ENCODE data around the gene GAS7.
"Not testable (repeated sequence)": the region's sequence is repeated elsewhere in the genome, so short reads cannot be mapped to it uniquely, and the experiment has no call there.

GAS7 gene

DNA sequence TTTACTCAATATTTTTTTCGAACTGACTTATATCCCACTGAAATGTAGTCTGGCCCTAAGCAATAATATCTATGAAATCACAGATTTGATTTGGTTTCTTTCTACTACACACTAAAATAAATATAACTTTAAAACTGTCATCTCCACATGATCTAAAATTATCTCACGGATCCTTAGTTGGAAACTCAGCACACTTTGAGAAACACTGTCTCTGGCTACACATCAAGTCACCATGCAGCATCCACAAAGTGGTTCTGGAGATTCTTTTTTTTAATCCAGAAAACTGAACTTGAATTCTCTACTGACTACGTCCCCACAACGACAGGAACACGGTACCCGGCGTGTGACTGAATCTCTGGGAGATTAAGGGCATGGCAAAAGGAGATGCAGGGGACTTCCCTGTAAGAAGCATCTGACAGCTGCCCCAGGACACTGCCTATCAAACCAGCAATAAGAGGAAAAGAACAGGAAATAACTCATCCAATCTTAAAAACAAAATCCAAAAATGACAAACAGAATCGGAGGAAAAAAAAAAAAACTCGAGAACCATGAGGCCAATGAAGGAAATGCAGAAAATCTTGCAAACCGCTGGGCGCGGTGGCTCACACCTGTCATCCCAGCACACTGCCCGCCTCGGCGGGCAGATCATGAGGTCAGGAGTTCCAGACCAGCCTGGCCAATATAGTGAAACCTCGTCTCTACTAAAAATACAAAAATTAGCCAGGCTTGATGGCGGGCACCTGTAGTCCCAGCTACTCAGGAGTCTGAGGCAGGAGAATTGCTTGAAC, 152.3 kb downstream of the GAS7 start:
- no peak for DNase-seq

GRCh38 chr17:10042589-10043244, 155.7 kb downstream of the GAS7 start:
- no peak for DNase-seq

DNA sequence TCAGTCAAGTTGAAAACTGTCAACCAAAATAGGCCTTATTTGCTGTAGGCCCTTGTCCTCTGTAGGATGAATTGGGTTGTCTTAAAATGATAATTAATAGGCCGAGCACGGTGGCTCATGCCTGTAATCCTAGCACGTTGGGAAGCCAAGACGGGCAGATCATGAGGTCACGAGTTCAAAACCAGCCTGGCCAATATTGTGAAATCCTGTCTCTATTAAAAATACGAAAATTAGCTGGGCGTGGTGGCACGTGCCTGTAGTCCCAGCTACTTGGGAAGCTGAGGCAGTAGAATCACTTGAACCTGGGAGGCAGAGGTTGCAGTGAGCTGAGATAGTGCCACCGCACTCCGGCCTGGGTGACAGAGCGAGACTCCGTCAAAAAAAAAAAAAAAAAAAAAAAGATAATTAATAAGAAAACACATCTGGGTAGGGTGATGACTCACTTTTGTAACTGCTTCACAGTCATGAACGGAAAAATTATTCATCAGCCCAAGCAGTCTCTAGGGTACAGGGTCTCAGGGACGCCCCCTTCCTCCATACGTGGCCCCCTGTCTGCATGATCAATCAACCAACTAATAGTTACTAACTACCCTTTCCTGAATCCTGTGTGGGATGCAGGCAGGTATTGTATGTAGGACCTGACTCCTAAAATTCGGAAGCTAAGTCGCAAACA, 156.4 kb downstream of the GAS7 start:
- DNase-seq: no peak

GRCh38 chr17:10041287-10041612, 157.2 kb downstream of the GAS7 start:
- DNase-seq: no peak

DNA sequence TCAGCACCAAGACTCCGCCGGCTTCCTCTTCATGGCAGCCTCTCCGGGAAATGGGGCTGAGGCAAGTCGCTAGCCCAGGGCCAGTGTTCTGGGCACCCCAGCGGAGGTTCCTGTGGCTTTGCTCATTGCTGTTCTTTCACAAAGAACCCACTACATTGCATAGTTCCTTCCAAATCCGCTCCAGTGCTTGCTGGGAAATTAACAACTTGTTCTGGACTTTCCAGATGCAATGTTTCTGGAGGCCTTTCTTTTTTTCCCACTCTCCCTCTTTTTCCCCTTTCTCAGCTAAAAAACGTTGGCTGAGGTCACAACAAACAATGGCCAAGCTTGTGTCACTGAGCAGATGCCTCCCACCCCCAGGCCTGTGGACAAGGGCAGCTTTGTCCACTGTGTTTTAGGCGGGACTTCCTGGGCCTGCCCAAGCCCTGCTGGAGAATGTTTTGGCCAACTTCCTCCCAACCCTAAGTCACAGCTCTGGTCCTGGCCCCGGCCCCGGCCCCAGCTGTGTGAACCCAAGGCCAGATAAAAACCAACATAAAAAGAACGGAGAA, 161.8 kb downstream of the GAS7 start:
- DNase-seq: peak in 1 of 2 donors; percentile 17

DNA sequence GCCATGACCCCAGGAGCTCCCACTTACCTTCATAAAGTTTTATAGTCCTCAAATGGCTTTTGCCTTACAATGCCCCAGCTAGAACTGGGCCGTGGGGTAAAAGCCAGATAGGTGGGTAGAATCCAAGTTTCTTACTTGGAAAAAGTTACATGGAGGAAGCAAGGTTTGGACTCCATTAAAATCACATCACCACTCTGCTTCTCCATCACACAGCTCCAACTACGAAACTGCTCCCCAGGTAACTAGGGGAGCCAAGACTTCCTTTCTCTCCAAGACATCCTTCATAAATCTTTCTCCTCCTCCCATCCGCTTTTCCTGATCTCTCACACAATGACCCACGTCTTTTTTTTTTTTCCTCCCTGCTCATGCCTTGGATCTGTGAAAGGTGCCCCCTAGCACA, 162.5 kb downstream of the GAS7 start:
- no peak for DNase-seq

DNA sequence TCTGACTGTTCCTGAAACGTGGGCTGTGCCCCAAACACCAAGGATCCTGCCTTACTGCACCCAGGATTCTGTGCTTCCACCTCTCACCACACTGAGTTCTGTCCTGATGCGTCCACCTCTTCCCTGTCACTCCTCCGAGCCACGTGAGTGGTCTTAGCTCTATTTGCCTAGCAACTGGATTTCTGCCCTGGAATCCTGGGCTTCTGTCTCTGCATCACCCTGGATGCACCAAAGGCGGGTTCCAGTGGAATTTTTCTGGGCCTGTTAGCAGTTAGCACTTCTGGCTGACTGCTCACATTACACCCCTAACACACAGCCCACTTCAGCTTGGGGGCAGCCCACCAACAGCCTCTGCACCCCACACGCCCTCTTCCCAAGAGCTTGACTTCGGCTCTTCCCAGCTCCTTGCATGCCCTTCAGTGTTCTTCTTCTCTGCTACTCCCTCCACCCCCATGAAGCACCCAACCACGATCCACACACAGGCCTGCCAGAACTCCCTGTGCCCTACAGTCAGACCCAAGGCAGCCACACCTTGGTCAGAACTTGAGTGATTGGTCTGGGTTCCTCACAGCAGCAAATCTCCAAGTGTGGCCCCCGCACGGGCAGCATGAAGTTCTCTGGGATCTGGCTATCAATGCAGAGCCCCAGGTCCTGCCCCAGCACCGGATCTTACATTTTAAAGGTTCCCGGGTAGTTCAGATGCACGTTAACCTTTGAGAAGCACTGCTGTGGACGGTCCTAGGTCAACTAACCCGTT, 163.5 kb downstream of the GAS7 start:
- no peak for DNase-seq

GRCh38 chr17:10033959-10034358, 164.4 kb downstream of the GAS7 start:
- DNase-seq: peak in 1 of 2 donors; percentile 57

DNA sequence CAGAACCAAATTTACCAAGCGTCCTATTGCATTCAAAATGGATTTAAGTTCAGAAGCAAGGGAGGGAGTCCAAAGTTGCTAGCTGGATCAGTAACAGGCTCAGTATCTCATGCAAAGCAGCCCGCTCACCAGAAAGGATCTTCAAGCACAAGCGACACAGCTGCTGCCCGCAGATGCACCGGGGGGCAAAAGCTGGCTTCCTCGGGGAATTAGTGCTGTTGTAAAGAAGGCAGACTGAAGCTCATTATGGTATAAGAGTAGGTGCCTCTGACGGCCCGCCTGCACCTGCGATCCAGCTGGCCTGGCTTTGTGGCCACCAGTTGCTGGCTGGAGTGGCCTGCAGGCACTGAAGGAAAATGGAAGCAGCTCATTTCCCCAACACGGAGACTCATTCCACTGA, 165.0 kb downstream of the GAS7 start:
- peak in 1 of 2 donors; percentile 14 for DNase-seq

DNA sequence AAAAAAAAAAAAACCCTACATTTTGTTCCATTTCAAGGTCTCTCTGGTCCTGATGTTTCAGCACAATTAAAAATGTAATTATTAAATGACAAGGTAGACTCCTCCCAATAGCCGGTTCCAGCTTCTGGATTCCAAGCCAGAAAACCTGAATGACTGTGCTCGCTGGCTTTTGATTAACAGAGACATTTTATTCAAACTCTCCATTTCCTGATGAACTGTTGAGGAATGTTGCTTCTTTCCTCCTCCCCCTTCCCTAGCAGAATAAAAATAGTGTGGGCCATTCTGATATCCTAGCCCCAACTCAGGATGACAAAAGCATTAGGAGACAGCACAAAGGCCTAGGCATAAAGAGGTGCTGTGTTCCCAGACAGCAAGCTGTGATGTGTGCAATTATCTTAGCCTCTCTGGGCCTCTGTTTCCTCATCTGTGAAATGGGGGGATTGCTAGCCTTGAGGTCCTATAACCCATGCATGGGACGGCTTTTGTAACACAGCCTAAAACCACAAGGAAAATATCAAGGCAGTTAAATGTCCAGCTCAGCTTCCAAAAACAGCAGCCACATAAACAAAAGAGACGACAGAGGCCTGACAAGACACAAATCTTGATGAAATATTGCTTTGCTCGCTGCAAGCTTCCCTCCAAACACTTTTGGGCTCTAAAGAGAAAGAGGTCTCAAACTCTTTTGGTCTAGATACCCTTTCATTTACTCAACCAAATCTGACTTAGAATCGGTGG, 166.1 kb downstream of the GAS7 start:
- DNase-seq: no peak

GRCh38 chr17:10031606-10032005, 166.8 kb downstream of the GAS7 start:
- DNase-seq: no peak

- no peak for DNase-seq
Observed at GRCh38 chr17:10031127-10031526, 167.3 kb downstream of the GAS7 start.

DNA sequence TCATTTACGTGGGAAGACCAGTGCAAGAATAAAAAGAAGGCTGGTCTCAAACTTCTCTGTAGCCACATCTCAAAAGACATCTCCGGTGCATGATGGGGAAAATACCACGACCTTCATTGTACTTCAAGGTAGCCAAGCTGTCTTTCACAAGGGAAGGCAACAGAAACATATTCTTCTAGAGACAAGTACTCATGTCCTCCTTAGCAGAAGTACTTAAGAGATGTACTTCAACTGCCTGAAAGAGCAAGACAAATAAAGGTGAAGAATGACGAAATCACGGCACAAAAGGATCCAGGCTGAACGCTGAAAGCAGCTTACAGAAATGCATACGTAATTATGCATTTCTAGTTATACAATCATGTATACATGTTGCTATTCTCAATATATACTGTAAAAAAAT, 169.3 kb downstream of the GAS7 start:
- no peak for DNase-seq

- DNase-seq: no peak
Observed at GRCh38 chr17:10025976-10026901, 172.2 kb downstream of the GAS7 start.

DNA sequence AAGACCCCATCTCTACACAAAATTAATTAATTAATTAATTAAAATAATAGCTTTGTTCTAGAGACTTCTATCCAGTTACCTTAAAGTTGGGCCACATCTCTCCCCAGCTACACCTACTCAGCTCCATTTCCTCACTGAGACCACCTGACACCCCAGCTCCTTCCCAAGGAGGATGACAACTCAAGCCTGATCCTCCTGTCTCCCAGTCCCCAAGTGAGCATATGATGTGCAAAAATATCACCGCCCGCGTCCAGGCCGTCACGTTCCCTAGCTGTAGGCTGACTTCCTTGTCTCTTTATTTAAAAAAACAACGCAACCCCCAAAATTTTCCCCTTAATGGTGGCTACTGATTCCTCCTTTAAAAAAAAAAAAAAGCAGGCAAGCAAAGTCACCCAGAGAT, 173.2 kb downstream of the GAS7 start:
- DNase-seq: no peak

DNA sequence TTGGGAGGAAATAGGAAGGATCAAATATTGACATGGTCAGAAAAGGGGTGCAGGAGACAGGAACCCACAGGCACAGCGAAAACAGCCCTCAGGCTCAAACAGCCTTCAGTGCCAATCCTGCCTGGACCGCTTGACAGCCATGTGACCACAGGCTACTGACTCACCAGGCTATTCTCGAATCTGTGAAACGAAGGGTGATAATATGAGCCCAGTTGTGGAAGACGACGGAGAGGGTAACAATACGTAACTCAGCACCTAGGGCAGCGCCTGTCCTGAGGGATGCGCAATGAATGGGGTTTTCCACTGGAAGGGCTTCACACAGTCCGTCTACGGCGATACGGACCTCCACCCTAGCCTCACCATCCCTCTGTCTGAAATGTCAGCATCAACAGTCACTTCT, 176.0 kb downstream of the GAS7 start:
- DNase-seq: no peak

DNA sequence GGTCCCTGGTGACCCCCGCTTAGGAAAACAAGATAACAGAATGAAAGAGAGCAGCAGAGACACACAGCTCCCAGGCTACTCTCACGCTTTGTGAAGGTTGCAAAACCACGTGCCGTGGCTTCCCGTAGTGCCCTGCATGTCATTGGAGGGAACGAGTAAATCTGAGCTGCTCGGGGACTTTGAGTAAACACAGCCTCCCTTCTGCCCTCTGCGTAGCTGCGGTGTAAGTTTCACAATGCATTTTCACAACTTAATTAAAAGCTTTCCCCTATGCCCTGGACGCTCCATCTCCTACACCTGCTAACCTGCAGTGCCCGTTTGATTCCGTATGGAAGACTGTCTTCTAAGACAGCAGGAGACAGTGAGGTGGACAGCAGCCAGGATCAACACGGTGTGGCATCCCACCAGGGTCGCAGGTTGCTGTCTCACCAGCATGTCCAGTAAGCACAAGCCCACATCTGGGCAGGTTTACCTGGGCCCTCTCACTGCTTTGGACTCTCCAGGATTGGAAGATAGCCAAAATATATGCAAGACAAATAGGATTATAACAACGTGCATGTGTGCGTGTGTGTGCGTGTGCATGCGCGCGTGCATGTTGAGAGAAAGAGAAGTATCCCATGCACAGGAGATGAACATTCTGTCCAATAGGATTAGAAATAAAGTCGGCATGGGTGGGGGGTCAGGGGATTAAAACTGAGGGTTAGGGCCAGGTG, 177.0 kb downstream of the GAS7 start:
- peak in 1 of 2 donors; percentile 61 for DNase-seq

- peak in 1 of 2 donors; percentile 45 for DNase-seq
Observed at GRCh38 chr17:10019941-10020451, 178.4 kb downstream of the GAS7 start.

DNA sequence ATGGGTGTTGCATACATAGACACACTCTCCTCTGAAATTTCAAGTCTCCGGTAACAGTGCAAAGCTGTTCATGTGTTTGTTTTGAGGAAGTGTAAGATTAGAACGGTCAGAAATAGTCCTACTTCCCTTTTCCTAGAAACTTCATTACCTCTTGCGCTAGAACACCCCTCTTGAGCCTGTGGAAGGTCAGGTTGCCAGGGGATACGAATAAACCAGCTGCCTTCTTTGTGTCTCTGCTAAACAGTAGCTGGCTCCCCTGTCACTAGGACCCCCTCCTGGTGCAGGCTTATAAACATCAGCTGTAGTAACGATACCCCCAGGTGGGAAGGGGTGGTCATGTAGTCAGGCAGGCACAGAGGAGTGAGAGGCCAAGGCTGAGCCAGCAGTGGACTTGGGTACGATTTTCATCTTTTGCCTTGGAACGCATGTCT, 179.9 kb downstream of the GAS7 start:
- DNase-seq: peak; percentile 12 to 68

DNA sequence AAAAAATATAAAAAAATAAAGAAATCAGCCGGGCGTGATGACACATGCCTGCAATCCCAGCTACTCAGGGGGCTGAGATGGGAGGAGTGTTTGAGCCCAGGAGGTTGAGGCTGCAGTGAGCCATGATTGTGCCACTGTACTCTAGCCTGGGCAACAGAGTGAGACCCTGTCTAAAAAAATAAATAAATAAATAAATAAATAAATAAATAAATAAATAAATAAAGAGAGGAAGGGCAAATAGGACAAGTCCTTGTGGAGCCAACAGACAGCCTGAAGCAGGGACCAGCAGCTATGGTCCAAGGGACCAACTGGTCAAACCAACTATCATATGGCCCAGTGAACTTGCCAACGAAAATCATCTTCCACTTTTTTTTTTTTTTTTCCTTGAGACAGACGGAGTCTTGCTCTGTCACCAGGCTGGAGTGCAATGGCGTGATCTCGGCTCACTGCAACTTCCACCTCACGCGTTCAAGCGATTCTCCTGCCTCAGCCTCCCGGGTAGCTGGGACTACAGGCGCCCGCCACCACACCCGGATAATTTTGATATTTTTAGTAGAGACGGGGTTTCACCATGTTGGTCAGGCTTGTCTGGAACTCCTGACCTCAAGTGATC, 181.3 kb downstream of the GAS7 start:
- not testable (repeated sequence) for DNase-seq

Measured in CD4-positive, alpha-beta T cell treated with Interleukin-1 beta for 1 hour (primary cell).